GM21529 (cell line): Measurements from ENCODE around the gene RNF11.

ENCODE experiments used
- ATAC-seq: cut with Tn5 transposase; IDR thresholded peaks from one replicate; pipeline ENCODE4 v1.9.1; 2021; ENCODE audit not compliant: unreplicated experiment

RNF11 gene

DNA sequence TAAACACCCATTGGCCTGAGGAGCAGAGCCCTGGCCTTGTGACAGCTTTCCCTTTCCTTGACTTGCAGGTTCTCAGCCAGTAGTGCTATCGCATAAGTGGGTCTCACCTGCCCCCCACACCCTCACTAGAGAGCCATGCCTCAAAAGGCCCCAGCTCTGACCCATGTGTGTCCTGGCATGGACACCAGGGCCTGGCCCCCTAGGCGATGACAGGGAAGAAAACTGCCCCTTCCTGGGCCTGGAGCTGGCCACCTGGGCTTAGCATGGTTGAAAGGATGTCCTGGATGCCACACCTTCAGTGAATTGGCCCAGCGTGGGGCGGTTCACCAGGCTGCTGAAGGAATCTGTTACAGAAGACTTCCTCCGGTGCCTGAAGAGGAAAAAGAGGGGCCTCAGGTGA is 75.8 kb downstream of the RNF11 start:
- no peak for ATAC-seq

DNA sequence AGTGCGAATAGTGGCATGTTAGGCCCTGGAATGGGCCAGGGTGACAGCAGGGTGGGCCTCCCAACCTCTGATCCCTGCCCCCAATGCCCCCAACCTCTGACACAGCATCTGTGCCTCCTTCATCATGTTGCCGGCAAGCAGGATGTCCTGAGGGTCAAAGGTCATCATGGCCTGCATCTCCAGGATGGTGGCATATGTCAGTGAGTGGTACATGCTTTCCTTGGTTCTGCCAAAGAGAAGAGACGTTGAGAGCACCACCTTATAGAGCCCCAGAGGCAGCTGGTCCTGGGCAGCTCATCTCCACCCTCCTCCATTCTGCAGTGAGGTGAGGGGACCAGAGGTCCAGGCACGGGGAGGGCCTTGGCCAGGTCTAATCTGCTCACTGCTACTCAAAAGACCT is 76.6 kb downstream of the RNF11 start:
- no peak for ATAC-seq

DNA sequence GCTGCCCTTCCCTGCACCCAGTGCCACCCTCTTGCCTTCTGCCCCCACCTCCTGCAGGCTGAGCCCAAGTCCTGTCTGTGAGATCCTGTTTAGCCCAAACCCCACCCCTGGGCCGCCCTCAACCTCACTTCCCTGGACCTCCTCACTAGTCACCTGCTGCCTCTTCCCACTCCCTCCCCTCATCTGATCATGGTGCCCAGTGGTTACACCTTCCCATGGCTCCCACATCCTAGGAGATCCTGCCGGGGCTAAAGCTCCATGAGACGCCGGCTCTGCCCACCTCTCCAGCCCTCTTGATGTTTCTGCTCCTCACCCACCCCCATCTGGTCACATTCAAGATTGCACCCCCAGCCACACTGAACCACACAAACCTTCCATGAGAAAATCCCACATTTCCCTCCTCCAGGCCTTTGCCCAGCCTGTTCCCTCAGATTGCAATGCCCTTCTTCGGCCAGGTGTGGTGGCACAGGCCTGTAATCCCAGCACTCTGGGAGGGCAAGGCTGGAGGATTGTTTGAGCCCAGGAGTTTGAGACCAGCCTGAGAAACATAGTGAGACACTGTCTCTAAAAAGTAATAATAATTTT is 77.3 kb downstream of the RNF11 start:
- ATAC-seq, result no peak

DNA sequence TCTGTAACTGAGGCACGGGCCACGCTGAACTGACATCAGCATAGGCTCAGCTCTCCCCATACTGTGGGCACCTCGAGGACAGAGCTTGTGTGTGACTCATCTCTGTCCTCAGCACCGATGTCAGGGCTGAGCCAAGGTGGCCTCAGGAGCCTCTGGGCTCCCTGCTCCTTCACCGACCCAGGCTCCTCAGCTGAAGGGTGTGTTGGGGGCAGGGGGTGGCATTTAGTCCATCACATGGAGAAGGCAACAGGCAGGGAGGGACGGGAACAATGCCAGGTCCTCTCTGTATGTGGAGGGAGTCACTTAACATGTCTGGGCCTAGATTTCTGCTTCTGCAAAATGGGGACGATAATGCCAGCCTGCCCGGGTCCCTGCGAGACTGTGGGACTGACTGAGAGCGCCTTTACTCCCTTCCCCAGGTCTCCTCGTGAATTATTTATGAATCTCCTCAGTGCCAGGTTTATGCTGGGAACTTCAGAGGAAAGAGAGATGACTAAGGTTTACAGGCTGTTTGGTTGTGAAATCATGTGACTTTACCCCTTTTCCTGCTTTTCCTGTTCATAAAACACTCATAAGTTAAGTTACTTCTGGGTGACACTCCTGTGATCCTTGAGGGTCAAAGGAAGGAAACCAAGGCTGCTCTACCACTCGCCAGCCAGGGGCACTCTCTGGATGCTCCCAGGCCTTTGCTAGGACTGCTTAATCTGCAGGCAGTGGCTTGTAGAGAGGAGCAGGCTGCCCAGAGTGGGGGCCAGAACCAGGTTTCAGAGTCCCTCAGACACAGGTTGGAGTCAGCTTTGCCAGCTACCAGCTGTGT is 78.1 kb downstream of the RNF11 start:
- ATAC-seq, result no peak

GRCh38 chr1:51314974-51315373 is 78.9 kb downstream of the RNF11 start:
- ATAC-seq, result no peak

DNA sequence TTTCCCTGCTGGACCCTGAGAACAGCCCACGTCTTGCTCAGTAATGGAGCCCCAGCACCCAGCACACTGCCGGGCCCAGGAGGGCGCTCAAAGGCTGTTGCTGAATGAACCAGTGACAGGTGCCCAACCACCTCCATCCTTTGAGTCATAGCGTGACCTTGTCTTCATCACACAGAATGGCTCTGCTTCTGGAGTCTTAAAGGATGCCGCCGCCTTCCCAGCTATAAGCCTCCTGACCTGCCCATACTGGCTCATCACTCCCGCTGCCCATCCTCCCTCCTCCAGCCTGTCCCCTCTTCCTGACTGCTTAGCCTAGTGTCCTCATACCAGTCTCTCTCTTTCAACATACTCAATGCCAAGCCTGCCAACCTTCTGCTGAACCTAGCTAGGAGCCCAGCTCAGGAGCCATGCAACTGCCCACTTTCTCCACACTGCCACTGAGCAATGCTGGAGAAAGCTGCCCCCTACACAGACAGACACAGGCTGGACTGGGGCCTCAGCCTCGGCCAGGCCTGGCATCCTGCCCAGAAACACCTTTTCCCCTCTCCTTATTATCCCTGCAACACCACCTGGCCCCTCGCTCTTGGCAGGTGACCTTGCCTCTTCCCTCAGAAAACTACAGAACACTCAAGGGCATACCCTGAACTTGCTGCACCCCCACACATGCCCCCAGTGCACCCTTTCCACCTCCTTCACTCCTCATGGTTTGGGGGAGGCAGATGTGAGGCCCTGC is 80.2 kb downstream of the RNF11 start:
- no peak for ATAC-seq

GRCh38 chr1:51316846-51317120 is 80.7 kb downstream of the RNF11 start:
- ATAC-seq, result no peak

DNA sequence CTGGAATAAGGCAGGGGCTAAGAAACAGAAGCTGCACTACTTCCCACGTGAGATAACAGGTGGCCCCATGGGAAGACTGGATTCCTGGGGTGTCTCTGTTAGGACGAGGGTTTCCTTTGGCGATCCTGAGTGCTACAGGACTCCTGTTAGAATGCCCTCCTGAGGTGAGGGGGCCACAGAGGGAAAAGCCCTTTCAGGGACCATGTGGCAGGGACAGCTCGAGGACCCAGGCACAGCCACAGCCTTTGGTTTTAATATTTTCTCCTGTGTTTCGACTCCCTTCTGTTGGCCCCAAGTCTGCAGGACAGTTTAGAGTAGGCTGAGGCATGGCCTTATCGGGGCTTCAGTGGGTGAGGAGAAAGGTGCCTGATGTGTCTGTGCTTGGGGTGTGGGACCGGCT is 81.7 kb downstream of the RNF11 start:
- no peak for ATAC-seq

DNA sequence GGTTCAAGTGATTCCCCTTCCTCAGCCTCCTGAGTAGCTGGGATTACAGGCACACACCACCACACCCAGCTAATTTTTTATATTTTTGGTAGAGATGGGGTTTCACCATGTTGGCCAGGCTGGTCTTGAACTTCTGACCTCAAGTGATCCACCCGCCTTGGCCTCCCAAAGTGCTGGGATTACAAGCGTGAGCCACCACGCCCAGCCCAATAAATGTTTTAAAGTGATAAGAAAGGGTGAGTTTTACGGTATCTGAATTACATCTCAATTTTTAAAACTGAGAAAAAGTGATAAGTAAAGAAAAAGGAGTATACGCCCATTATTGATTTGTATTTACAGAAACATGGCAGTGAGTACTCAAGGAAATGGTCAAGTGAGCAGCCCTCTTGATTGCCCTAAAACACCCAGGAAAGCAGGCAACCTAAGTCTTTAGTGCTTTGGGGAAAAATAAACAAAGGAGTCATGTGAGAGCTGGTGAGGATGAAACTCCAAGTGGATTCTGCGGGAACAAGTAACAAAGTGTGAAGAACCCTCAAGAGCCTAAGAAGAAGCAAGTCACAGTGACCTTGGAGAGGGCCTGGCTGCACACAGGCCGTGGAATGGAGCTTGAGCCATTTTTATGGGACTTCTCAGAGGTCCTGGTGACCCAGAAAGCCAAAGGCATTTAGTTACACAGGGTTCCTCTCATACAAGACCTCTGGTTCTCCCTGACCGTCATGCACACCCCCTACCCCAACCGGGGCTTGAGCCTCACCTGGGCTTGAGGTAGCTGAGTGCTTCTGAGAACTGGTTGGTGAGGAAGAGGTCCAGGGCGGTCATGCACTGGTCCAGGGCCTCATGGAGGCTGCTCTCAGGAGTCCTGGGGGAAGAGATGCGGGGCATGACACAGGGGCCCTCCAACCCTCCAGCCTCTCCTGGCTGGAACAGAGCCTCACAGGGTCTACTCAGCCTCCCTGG is 85.2 kb downstream of the RNF11 start:
- no peak for ATAC-seq

GRCh38 chr1:51321924-51322280 is 85.8 kb downstream of the RNF11 start:
- ATAC-seq, result no peak

DNA sequence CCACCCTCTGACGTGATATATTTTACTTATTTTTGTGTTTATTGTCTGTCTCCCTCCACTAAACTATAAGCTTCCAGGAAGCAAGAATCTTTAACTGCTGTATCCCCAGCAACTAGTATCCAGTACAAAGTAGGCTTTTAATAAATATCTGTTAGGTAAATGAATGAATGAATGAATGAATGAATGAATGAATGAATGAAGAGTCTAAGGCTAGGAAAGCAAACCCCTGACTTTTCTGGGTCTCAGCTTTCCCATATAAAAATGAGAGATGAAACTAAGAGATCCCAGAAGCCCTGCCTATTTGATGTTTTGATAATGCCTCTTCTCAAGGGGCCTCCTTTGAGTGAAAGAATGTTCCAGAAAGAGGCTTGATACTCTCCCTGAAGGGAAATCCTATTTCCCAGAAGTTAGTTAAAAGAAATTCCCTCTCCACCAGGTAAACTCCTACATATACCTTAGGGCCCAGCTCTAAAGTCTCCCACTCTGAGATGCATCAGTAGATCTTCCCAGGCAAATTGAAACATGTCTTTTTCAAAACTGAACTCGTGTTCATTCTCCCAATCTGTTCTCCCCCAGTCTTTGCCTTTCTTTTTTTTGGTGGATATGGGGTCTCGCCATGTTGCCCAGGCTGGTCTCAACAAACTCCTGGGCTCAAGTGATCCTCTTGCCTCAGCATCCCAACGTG is 86.5 kb downstream of the RNF11 start:
- ATAC-seq, result no peak
